ENCODE results near the gene S1PR4.

S1PR4 gene

DNA sequence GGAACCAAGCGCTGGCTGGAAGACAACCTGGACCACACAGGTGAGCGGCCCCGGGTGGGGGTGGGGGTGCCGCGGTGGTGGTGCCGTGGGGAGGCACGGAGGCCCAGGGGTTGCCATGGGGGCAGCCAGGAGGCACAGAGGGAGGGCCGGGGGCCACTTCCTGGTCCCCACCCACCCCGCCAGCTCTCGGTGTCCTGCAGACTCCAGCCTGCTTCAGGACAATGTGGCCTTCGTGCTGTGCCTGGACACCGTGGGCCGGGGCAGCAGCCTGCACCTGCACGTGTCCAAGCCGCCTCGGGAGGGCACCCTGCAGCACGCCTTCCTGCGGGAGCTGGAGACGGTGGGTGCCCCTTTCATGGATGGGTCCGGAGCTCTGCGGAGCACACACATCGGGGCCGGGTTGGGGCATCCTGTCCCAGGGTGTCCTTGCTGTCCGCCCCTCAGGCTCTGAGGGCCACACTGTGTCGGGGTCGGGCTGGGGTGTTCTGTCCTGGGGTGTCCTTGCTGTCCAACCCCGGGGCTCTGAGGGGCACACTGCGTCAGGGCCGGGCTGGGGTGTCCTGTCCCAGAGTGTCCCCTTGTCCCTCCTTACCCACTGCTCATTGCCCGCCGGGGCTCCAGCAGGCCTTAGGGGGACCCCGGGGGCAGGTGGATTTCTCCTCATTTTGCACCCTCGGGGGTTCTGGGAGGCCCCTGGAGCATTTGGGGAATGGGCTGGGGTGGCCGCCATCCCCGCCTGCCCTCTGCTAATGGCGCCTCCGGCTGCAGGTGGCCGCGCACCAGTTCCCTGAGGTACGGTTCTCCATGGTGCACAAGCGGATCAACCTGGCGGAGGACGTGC is 25.5 kb downstream of the S1PR4 start:
- no peak for DNase-seq (ENCODE audit: extremely low read depth, low read depth)
- no peak overlapping the region for H3K4me3 ChIP-seq (replicated peaks; ENCODE audit: low read depth, low read length)
- TF ChIP-seq, protein P1, sequence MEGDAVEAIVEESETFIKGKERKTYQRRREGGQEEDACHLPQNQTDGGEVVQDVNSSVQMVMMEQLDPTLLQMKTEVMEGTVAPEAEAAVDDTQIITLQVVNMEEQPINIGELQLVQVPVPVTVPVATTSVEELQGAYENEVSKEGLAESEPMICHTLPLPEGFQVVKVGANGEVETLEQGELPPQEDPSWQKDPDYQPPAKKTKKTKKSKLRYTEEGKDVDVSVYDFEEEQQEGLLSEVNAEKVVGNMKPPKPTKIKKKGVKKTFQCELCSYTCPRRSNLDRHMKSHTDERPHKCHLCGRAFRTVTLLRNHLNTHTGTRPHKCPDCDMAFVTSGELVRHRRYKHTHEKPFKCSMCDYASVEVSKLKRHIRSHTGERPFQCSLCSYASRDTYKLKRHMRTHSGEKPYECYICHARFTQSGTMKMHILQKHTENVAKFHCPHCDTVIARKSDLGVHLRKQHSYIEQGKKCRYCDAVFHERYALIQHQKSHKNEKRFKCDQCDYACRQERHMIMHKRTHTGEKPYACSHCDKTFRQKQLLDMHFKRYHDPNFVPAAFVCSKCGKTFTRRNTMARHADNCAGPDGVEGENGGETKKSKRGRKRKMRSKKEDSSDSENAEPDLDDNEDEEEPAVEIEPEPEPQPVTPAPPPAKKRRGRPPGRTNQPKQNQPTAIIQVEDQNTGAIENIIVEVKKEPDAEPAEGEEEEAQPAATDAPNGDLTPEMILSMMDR (IDR thresholded peaks at IDR 0.05; ENCODE audit: low read depth, low read length, missing control alignments), result no peak

DNA sequence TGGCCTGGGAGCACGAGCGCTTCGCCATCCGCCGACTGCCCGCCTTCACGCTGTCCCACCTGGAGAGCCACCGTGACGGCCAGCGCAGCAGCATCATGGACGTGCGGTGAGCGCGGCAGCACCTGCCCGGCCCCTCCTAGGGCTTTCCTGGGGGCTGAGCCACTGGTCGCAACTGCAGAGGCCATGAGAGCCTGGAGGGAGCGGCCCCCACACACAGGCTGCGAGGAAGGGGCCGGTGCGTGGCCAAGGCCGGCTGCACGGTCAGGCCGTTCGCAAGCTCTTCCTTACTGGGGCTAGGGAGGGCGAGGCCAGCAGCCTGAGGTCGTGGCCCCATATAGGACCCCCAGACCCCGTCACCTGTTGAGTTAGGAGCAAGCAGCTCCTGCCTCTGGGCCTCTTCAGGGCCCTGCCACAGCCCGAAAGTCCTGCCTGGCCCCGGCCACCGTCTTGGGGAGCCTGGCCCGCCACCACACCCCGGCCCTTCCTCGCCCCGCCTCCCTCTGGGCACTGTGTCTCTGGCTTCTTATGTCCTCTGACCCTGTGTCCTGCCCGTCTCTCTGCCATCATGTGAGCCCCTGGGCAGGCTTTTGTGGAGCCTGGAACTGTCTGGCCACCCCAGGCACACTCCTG is 26.2 kb downstream of the S1PR4 start:
- no peak overlapping the region for H3K4me3 ChIP-seq (replicated peaks; ENCODE audit: low read depth, low read length)
- no peak for DNase-seq (ENCODE audit: extremely low read depth, low read depth)
- TF ChIP-seq, protein P1 (IDR thresholded peaks at IDR 0.05; ENCODE audit: low read depth, low read length, missing control alignments), result no peak

DNA sequence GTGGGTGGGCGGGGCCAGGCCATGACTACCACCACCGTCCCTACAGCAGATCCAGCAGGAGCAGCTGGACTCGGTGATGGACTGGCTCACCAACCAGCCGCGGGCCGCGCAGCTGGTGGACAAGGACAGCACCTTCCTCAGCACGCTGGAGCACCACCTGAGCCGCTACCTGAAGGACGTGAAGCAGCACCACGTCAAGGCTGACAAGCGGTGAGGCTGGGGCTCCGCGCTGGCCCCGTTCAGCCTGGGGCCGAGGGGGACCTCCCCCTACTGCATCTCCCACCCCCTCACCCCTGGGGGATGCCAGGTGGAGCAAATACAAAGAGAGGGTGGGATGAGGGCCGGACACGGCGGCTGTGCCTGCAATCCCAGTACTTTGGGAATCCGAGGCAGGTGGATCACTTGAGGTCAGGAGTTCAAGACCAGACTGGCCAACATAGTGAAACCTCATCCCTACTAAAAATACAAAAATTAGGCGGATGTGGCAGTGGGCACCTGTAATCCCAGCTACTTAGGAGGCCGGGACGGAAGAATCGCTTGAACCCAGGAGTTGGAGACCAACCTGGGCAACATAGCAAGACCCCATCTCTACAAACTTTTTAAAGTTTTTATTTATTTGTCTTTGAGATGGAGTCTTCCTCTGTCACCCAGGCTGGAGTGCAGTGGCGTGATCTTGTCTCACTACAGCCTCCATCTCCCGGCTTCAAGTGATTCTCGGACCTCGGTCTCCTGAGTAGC is 27.8 kb downstream of the S1PR4 start:
- no peak for DNase-seq (ENCODE audit: extremely low read depth, low read depth)
- TF ChIP-seq, protein P1 (IDR thresholded peaks at IDR 0.05; ENCODE audit: low read depth, low read length, missing control alignments), result no peak
- H3K4me3 ChIP-seq (replicated peaks; ENCODE audit: low read depth, low read length), result no peak overlapping the region

DNA sequence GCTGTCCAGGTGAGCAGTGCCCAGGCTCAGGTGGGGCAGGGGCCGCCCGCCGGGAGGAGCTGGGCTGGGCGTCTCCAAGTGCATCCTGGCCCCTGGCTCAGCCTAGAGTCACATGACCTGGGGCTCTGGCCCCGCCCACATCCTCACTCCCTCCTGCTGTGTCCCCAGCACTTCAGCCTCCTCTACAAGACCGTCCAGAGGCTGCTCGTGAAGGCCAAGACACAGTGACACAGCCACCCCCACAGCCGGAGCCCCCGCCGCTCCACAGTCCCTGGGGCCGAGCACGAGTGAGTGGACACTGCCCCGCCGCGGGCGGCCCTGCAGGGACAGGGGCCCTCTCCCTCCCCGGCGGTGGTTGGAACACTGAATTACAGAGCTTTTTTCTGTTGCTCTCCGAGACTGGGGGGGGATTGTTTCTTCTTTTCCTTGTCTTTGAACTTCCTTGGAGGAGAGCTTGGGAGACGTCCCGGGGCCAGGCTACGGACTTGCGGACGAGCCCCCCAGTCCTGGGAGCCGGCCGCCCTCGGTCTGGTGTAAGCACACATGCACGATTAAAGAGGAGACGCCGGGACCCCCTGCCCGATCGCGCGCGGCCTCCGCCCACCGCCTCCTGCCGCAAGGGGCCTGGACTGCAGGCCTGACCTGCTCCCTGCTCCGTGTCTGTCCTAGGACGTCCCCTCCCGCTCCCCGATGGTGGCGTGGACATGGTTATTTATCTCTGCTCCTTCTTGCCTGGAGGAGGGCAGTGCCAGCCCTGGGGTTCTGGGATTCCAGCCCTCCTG is 29.1 kb downstream of the S1PR4 start:
- TF ChIP-seq, protein P1 (IDR thresholded peaks at IDR 0.05; ENCODE audit: low read depth, low read length, missing control alignments), result no peak
- no peak for DNase-seq (ENCODE audit: extremely low read depth, low read depth)
- no peak overlapping the region for H3K4me3 ChIP-seq (replicated peaks; ENCODE audit: low read depth, low read length)

DNA sequence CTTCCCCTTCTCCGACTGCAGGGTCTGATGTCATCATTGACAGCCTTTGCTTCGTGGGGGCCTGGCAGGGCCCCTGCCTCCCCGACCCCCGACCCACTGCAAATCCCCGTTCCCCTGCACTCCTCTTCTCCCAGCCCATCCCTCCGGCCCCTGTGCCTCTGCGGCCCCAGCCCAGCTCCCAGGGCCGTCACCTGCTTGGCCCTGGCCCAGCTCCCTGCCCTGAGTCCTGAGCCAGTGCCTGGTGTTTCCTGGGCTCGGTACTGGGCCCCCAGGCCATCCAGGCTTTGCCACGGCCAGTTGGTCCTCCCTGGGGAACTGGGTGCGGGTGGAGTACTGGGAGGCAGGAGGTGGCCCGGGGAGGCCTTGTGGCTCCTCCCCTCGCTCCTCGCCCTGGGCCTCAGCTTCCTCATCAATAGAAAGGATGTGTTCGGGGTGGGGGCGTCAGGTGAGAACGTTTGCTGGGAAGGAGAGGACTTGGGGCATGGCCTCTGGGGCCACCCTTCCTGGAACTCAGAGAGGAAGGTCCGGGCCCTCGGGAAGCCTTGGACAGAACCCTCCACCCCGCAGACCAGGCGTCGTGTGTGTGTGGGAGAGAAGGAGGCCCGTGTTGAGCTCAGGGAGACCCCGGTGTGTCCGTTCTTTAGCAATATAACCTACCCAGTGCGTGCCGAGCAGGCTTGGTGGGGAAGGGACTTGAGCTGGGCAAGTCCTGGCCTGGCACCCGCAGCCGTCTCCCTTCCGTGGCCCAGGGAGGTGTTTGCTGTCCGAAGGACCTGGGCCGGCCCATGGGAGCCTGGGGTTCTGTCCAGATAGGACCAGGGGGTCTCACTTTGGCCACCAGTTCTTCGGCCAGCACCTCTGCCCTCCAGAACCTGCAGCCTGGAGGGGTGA is 30.0 kb downstream of the S1PR4 start:
- no peak for DNase-seq (ENCODE audit: extremely low read depth, low read depth)
- TF ChIP-seq, protein P1 (IDR thresholded peaks at IDR 0.05; ENCODE audit: low read depth, low read length, missing control alignments), result no peak
- H3K4me3 ChIP-seq (replicated peaks; ENCODE audit: low read depth, low read length), result no peak overlapping the region

Data from HFF-Myc (cell line).